Medulla oblongata (tissue), 1 donor: ENCODE results near the gene TFAP2A.

Experiments
- DNase-seq: peaks from one replicate; pipeline ENCODE4 v3.0.0-alpha.2; 2015; ENCODE audit errors: extremely low spot score

The TFAP2A gene

GRCh38 chr6:10414756-10415616 is at the start of gene TFAP2A:
TSS of gene TFAP2A (minus strand) at chr6:10415074. CDS start at chr6:10414991, 83 bp downstream.
- no peak for DNase-seq

- DNase-seq, result no peak
Observed at GRCh38 chr6:10463491-10464481, 48.9 kb upstream of the TFAP2A start.

GRCh38 chr6:10463040-10463439 is 48.2 kb upstream of the TFAP2A start:
- DNase-seq, result no peak

GRCh38 chr6:10461850-10462249 is 47.0 kb upstream of the TFAP2A start:
- no peak for DNase-seq

GRCh38 chr6:10460096-10460495 is 45.2 kb upstream of the TFAP2A start:
- DNase-seq, result no peak

GRCh38 chr6:10458287-10458686 is 43.4 kb upstream of the TFAP2A start:
- no peak for DNase-seq

- no peak for DNase-seq
Observed at GRCh38 chr6:10453596-10453995, 38.7 kb upstream of the TFAP2A start.

GRCh38 chr6:10451828-10452509 is 37.1 kb upstream of the TFAP2A start:
- DNase-seq, result no peak

- DNase-seq, result no peak
Observed at GRCh38 chr6:10451394-10451793, 36.5 kb upstream of the TFAP2A start.

- DNase-seq, result no peak
Observed at GRCh38 chr6:10449751-10450150, 34.9 kb upstream of the TFAP2A start.

- no peak for DNase-seq
Observed at GRCh38 chr6:10448096-10448495, 33.2 kb upstream of the TFAP2A start.

GRCh38 chr6:10446548-10446947 is 31.7 kb upstream of the TFAP2A start:
- DNase-seq, result no peak

- no peak for DNase-seq
Observed at GRCh38 chr6:10441655-10442009, 26.8 kb upstream of the TFAP2A start.

GRCh38 chr6:10441004-10441654 is 26.3 kb upstream of the TFAP2A start:
- no peak for DNase-seq

GRCh38 chr6:10437891-10438290 is 23.0 kb upstream of the TFAP2A start:
- DNase-seq, result no peak

GRCh38 chr6:10434235-10434634 is 19.4 kb upstream of the TFAP2A start:
- DNase-seq, result no peak

GRCh38 chr6:10433322-10433721 is 18.4 kb upstream of the TFAP2A start:
- no peak for DNase-seq

GRCh38 chr6:10431423-10432164 is 16.7 kb upstream of the TFAP2A start:
- DNase-seq, result no peak

GRCh38 chr6:10429638-10430427 is 15.0 kb upstream of the TFAP2A start:
- DNase-seq, result peak; percentile 77

GRCh38 chr6:10426781-10427279 is 12.0 kb upstream of the TFAP2A start:
- no peak for DNase-seq
